SU-DHL-6 (cell line): Measurements from ENCODE around the gene HS3ST3A1.

Experiments
- H2AFZ ChIP-seq: fragments of 200-600 bp; sonication (generic); 2 replicates; pipeline ENCODE4 v1.6.1; 2014; ENCODE audit warnings: low read depth, mild to moderate bottlenecking, moderate library complexity, mixed read lengths, antibody characterized with exemption, low read length; ENCODE audit not compliant: severe bottlenecking
- H3F3A ChIP-seq: fragments of 200-600 bp; shearing (Covaris generic); 2 replicates; pipeline ENCODE4 v1.6.0; 2016; ENCODE audit warnings: antibody characterized with exemption, mild to moderate bottlenecking; ENCODE audit not compliant: insufficient read depth
- H3K27ac ChIP-seq: fragments of 200-600 bp; sonication (generic); 2 replicates; pipeline ENCODE4 v1.5.1; 2016; ENCODE audit warnings: low read depth, mild to moderate bottlenecking, low read length, moderate library complexity, mixed read lengths
- H3K27me3 ChIP-seq: fragments of 200-600 bp; sonication (generic), shearing (Covaris generic); 2 replicates; pipeline ENCODE4 v1.6.0; 2014; ENCODE audit warnings: mild to moderate bottlenecking, low read length
- H3K36me3 ChIP-seq: fragments of 200-600 bp; sonication (generic); 2 replicates; pipeline ENCODE4 v1.6.1; 2014; ENCODE audit warnings: mild to moderate bottlenecking, low read length, mixed read lengths
- H3K4me2 ChIP-seq: fragments of 300-600, 200-600 bp; shearing (Covaris generic), sonication (generic); 2 replicates; pipeline ENCODE4 v1.6.0; 2014; ENCODE audit warnings: low read length, low read depth, mild to moderate bottlenecking; ENCODE audit not compliant: poor library complexity, severe bottlenecking
- H3K4me3 ChIP-seq: fragments of 200-600 bp; sonication (generic); 2 replicates; pipeline ENCODE4 v1.5.1; 2014; ENCODE audit warnings: antibody characterized with exemption, low read length, mild to moderate bottlenecking, mixed read lengths; ENCODE audit not compliant: insufficient read depth, poor library complexity, severe bottlenecking
- H3K79me2 ChIP-seq: fragments of 200-600 bp; sonication (generic); 2 replicates; pipeline ENCODE4 v1.6.1; 2014; ENCODE audit warnings: mild to moderate bottlenecking, low read length, moderate library complexity; ENCODE audit not compliant: insufficient read depth
- H3K9ac ChIP-seq: fragments of 200-600 bp; sonication (generic); 2 replicates; pipeline ENCODE4 v1.7.0; 2014; ENCODE audit warnings: mild to moderate bottlenecking, low read length
- H3K9me2 ChIP-seq: fragments of 200-600 bp; sonication (generic); replicated peaks from 2 replicates; pipeline ENCODE4 v1.6.1; 2014; ENCODE audit warnings: low read length; ENCODE audit not compliant: insufficient read depth
- H3K9me3 ChIP-seq: fragments of 200-600 bp; sonication (generic); 2 replicates; pipeline ENCODE4 v1.6.1; 2014; ENCODE audit warnings: low read length, mixed read lengths; ENCODE audit not compliant: insufficient read depth
- H4K20me1 ChIP-seq: fragments of 200-600 bp; sonication (generic); 2 replicates; pipeline ENCODE4 v1.6.1; 2014; ENCODE audit warnings: low read depth, mild to moderate bottlenecking, antibody characterized with exemption, low read length, moderate library complexity, mixed read lengths
- EZH2phosphoT487 ChIP-seq: fragments of 200-600 bp; sonication (generic), shearing (Covaris generic); conservative IDR thresholded peaks from 2 replicates; pipeline ENCODE4 v1.6.1; 2018; ENCODE audit warnings: mild to moderate bottlenecking, antibody characterized with exemption, low read length, moderate library complexity, mixed read lengths
- TF ChIP-seq, protein P1 (sequence below): fragments of 200-600 bp; sonication (generic); IDR thresholded peaks from one replicate; pipeline ENCODE4 v1.5.1; 2017; ENCODE audit warnings: antibody characterized with exemption, mild to moderate bottlenecking, low read length, moderate library complexity; ENCODE audit not compliant: insufficient read depth, poor library complexity, severe bottlenecking

The HS3ST3A1 gene

DNA sequence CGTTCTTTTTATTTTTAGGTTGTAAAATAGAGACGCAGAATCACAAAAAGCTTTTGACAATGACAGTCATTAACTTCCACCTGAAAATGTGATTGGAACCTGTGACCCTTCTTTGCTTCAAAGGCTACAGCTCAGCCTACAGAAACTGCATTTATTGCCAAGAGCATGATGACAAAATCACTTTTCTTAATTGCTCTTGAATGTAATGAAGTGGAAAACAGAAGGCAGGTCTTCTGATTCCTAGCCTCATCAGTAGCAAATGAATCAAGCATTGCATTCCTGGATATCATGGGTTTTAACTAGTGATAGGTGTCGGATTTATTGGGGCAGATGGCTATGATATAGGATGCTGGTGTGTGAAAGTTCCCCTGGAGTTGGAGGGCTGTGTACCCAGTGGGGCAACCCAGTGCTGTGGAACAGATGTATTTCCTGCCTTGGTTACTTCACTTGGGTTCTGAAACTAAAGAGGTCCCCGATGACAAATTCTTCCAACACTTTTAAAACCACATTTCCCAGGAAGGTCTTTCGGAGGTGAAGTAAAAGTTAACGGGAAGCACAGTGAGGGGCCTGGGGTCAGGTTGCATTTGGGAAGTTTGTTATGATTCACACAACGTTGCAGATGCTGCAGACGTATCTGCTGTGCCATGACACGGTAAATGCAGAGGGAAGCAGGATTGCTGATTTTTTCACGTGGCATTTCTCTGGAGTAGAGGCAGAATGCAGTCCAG lies 127.5 kb downstream of the HS3ST3A1 start:
- no peaks in the 10 kb centered on the region for H4K20me1 ChIP-seq
- no peaks in the 10 kb centered on the region for H3K9me2 ChIP-seq
- H3K9me3 ChIP-seq: peaks cover 9% of the 10 kb centered on the region; the same call in 1 of the 2 replicates
- H3K27ac ChIP-seq: no peak overlapping the region
- H3K79me2 ChIP-seq: no peaks in the 10 kb centered on the region
- no peak for TF ChIP-seq EZH2phosphoT487
- TF ChIP-seq, protein P1, sequence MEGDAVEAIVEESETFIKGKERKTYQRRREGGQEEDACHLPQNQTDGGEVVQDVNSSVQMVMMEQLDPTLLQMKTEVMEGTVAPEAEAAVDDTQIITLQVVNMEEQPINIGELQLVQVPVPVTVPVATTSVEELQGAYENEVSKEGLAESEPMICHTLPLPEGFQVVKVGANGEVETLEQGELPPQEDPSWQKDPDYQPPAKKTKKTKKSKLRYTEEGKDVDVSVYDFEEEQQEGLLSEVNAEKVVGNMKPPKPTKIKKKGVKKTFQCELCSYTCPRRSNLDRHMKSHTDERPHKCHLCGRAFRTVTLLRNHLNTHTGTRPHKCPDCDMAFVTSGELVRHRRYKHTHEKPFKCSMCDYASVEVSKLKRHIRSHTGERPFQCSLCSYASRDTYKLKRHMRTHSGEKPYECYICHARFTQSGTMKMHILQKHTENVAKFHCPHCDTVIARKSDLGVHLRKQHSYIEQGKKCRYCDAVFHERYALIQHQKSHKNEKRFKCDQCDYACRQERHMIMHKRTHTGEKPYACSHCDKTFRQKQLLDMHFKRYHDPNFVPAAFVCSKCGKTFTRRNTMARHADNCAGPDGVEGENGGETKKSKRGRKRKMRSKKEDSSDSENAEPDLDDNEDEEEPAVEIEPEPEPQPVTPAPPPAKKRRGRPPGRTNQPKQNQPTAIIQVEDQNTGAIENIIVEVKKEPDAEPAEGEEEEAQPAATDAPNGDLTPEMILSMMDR: no peak
- H3K4me3 ChIP-seq: no peak overlapping the region
- H3K27me3 ChIP-seq: no peaks in the 10 kb centered on the region
- H3K9ac ChIP-seq: no peak overlapping the region
- no peak overlapping the region for H3K4me2 ChIP-seq
- no peaks in the 10 kb centered on the region for H3F3A ChIP-seq
- H3K36me3 ChIP-seq: no peaks in the 10 kb centered on the region
- H2AFZ ChIP-seq: no peak overlapping the region

DNA sequence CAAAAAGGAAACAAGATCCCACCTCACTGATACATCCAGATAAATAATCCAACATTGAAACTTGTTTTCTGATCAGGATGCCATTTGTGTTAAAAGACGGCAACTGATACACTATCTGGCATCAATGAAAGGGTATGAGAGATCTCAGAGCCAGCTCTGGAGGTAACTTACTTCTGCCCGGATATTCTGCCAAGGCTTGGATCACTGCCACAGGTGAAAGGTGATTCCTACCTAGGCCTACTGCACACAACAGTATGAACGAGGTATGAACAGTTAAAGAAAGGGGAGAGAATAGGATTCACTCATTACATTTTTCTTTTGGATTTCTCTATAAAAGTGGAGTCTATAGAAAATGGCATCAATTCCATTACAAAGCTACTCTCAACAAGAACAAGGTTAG lies 136.1 kb downstream of the HS3ST3A1 start:
- no peaks in the 10 kb centered on the region for H4K20me1 ChIP-seq
- no peaks in the 10 kb centered on the region for H3K79me2 ChIP-seq
- H3K9me2 ChIP-seq: no peaks in the 10 kb centered on the region
- no peak overlapping the region for H3K4me2 ChIP-seq
- no peak overlapping the region for H2AFZ ChIP-seq
- H3K9ac ChIP-seq: no peak overlapping the region
- no peak overlapping the region for H3K4me3 ChIP-seq
- H3F3A ChIP-seq: no peaks in the 10 kb centered on the region
- no peaks in the 10 kb centered on the region for H3K27me3 ChIP-seq
- no peak for TF ChIP-seq EZH2phosphoT487
- TF ChIP-seq, protein P1: no peak
- H3K36me3 ChIP-seq: no peaks in the 10 kb centered on the region
- H3K9me3 ChIP-seq: peaks cover 7% of the 10 kb centered on the region; the same call in 1 of the 2 replicates
- H3K27ac ChIP-seq: no peak overlapping the region

DNA sequence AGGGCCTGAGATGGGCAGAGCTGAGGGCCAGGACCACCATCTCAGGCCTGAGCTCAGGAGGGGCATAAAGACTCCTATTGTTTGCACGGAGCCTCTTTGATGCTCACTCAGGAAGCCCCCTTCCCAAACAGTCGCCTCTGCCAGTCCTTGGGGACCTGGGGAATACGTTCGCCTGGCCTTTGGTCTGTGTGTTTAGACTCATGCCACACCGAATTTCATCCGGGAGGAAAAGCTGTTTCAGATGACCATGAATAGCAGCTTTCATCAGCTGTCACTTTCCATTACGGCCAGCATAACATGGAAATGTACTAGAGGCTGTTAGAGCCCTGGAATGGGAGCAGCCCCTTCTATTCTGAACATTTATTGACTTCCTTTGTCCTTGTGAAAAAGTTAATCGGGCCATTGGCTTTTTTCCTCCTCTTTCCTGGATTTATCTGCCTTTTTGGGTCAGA lies 139.0 kb downstream of the HS3ST3A1 start:
- Histone ChIP-seq H3K4me2 (no peak overlapping the region), H2AFZ (no peak overlapping the region), H3F3A (no peaks in the 10 kb centered on the region), H3K9me2 (no peaks in the 10 kb centered on the region), H4K20me1 (no peaks in the 10 kb centered on the region), H3K79me2 (no peaks in the 10 kb centered on the region), H3K27ac (no peak overlapping the region), H3K27me3 (no peaks in the 10 kb centered on the region), H3K9ac (no peak overlapping the region), H3K9me3 (no peaks in the 10 kb centered on the region), H3K36me3 (no peaks in the 10 kb centered on the region), H3K4me3 (no peak overlapping the region)
- TF ChIP-seq, protein P1: no peak
- no peak for TF ChIP-seq EZH2phosphoT487
